ENCODE results near the gene CYP2R1. TPM values are rescaled to one million over a fixed set of nuclear protein-coding genes. Genes with fewer than 3 reads are reported as not detected.

CYP2R1 gene
- total RNA-seq, 2 experiments from 2014 or later = 16.3 to 18.0 TPM

DNA sequence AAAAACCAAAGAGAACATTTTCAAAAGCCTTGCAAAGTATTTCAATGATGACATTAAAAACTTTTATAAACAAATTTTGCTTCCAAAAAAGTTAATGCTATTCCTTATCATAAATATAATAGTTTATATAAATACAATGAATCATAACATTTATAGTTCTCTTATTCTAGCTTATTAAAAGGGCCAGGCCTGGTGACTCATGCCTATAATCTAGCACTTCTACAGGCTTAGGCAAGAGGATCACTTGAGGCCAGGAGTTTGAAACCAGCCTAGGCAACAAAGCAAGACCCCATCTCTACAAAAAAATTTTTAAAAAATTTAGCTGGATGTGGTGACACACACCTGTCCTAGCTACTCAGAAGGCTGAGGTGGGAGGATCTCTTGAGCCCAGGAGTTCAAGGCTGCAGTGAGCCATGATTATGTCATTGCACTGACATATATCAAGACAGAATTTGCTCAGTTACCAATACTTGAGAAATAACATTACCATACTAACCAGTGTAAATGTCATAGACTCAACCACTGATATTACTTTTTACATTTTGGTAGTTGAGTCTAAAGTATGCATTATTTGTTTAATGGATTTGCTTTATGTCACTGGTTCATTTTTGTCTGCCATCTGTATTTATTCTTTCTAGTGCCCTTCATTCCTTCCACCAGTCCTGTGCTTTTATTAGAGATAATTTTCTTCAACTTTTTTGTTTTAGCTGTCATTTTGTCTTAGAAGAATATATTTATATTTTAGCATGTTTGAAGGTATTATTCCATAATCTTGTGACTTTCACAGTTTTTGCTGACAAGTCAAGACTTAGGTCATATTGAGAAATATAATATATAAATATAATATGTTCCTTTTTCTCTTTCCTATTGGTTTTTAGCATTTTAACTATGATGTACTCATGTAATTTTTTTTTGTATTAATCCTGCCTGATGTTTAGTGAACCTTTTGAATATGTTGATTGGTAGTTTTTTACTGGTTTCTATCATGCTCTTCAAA is 56.2 kb downstream of the CYP2R1 start:
- no peak for ATAC-seq (ENCODE audit: low read depth)
- Mint-ChIP-seq H3K27ac (no peak overlapping the region), H3K9me3 (peaks cover 3% of the 10 kb centered on the region), H3K4me1 (no peaks in the 10 kb centered on the region), H3K4me3 (no peak overlapping the region), H3K36me3 (peaks cover 60% of the 10 kb centered on the region), H3K27me3 (no peaks in the 10 kb centered on the region)
- POLR2A ChIA-PET = no interaction called here
- no peak for DNase-seq

Other genes starting within 250 kb of the CYP2R1 start
- gene PDE3B, start 248.4 kb downstream of the CYP2R1 start, total RNA-seq = 100 to 1,000 TPM; 117 to 125 TPM
- gene CALCA, start 80.1 kb upstream of the CYP2R1 start, total RNA-seq = not detected
- 1 to 10 TPM in 1 of 2 experiments, under 1 TPM in 1; 1.00 to 1.3 TPM for gene CALCB, start 181.4 kb upstream of the CYP2R1 start, total RNA-seq
- gene INSC, start 222.7 kb upstream of the CYP2R1 start, total RNA-seq = under 1 TPM in 1 of 2 experiments, not detected in 1; 0.23 TPM